Measurements from ENCODE around the gene FBXO40. TPM values are rescaled to one million over a fixed set of nuclear protein-coding genes. Genes with fewer than 3 reads are reported as not detected.
A peak's percentile ranks its signal among the peaks of the same experiment; 100 is the strongest.
"Not testable (repeated sequence)": the region's sequence is repeated elsewhere in the genome, so short reads cannot be mapped to it uniquely, and the experiment has no call there.

The FBXO40 gene, protein sequence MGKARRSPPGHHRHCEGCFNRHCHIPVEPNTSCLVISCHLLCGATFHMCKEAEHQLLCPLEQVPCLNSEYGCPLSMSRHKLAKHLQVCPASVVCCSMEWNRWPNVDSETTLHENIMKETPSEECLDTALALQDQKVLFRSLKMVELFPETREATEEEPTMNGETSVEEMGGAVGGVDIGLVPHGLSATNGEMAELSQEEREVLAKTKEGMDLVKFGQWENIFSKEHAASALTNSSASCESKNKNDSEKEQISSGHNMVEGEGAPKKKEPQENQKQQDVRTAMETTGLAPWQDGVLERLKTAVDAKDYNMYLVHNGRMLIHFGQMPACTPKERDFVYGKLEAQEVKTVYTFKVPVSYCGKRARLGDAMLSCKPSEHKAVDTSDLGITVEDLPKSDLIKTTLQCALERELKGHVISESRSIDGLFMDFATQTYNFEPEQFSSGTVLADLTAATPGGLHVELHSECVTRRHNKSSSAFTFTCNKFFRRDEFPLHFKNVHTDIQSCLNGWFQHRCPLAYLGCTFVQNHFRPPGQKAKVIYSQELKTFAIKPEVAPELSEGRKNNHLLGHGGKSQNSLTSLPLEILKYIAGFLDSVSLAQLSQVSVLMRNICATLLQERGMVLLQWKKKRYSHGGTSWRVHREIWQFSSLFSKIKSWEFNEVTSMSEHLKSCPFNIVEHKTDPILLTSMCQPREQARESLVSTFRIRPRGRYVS
- under 1 TPM; 0.03 to 0.10 (median 0.06) TPM for polyA plus RNA-seq (ENCODE audit: insufficient read depth in 1 of 5, insufficient read length in 5 of 5, low replicate concordance in 1 of 5)
- long read RNA-seq, donor 1, partial matches to known transcripts = 19 of 19 reads
- long read RNA-seq, donor 1, other reads (novel, unspliced or antisense) = 0 of 19 reads
- long read RNA-seq, donor 2 = 0 reads
- long read RNA-seq, donor 3 = 0 reads
- long read RNA-seq, donor 4 = 0 reads
- long read RNA-seq, donor 5 = 0 reads
- long read RNA-seq, donor 6 = 0 reads
- long read RNA-seq, donor 7 = 0 reads
- long read RNA-seq, donor 8 = 0 reads

DNA sequence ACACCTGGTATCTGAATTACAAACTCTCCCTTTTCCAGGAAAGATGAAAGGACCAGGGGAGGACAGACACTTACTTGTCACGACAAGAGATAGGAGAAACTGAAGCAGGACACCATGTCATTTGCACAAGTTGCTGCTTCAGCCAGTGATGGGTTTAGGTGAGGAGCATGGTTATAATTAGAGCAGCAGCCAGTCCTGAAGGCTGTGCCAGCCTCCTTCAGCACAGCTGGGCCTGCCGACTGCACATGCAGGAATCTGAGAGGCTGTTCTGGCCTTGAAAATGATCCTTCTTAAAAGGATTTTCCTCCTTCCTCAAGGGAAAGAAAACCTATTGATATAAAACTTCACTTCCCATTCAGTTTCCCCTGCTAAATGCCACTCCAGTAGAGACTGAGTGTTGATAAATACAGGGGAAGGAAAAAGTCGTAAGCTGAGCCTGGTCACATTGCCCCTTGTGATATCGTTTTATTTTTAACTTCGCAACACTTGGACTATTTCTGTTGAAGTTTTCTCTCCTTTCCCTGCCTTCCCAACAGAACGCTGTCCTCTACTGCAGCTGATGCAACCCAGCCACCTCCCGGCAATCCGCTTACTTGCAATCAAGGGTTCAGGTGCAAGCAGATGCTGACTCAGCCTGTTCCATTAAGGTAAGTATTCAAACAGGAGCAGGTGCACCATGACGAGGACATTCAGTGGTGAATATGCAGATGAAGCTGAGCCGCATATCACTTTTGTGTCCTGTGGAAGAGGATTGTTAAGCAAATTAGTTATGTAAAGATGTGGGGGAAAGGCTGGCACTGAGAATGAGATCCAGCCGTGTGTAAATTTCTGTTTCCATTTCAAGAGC lies at the start of gene FBXO40:
Gene FBXO40 (plus strand): TSS at position 524 of the 847 bp plus-strand sequence. CDS start 27,197 bp downstream, outside the sequence.
- no peak for DNase-seq

DNA sequence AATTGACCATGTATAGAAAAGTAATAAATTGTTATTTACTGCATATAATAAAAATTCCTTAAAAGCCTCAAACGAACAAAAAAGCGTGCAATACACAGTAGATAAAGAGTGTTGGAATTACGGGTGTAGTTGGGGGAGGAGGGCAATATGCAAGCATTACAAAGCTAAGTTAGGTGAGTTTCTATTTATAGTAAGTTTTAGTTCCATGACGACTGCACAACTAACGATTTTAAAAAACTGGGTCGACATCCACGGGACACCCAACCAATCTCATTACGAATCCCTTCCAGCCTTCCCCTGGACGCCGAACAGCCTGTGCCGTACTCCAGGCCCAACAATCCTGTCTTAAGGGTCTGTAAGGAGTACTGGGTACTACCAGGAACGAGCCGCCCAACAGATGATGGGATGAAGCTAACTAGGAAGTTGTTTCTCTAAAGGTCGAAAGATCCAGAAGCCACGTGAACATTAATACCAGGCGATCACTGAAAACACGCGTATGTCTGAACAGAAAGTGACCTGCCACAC lies 48.1 kb upstream of the FBXO40 start:
- DNase-seq = peak in 1 of 2 donors; percentile 5

DNA sequence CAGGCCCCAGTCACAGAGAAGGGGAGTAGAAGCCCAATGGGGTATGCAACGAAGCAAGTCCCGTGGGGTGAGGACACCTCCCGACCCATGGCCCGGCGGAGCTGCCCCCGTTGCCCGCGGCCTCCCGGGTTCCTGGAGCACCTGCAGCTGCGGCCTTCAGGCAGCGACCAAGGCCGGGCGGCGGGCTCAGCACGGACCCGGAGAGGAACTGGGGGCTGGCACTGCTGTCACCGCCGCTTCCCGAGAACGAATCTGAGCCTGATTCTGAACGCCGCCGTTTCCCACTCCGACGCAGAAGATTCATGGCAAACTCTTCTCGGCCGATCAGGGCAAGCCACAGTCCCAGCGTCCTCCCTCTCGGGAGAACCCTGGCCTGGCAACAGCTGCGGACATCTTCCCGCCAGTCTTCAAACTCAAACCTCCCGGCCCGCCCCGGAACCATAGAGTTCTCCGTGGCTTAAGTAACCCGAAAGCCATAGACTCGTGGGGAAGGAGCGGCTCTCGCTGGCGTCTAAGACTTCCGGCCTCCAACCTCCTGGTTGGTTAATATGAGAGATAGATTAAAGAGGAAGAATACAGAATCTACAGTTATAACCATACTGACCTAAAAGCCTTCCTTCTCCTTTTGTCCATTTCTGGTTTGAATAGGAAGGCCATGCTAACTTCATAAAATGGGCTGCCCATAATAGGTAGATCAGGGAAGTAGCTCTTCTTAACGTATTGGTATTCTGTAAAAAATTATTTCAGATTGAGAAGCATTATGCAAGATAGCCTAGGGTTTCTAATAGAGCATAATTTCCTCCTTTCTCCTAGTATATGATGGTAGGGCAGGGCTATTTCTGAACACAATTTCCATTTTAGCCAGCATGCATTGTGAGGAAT lies 47.4 kb upstream of the FBXO40 start, which contains the start of gene POLQ:
Gene POLQ (minus strand): TSS at position 415 of the 882 bp plus-strand sequence. CDS start 111 bp downstream, at position 304.
- DNase-seq = peak; percentile 89 to 91

DNA sequence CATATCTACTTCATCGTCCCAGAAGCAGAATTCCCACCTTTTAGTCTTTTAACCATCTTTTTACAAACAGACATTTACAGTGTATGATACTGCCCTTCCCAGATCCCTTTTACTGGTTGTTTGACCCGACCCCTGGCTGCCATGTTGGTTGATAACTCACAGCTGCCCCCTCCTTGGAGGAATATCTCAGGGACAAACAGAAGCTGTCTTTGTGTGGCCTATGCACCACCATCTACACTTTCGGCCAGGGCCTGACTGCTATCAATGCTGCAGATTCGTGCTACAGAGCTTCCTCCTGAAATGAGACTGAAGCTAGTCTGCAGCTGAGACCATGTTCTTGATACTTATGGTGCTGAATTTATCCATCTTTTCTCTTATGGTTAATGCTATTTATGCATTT lies 40.8 kb upstream of the FBXO40 start:
- DNase-seq = no peak

DNA sequence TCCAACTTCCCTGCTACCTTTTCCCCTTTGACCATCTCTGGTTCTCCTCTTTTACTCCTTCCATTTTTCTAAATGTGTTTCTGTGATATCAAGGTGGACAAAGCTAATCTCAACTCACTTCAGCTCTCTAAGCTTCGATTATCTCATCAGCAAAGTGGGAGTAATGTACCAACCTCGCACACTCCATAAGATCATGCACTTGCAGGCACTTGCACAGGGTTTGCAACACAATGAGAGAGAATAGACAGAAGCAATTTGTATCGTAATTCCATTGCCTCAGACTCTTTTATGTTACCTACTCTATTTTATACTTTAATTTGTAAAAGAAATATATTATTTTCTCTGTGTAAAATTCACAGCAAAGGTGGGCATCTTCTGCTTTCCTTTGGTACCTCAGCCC lies 40.4 kb upstream of the FBXO40 start:
- DNase-seq = no peak

DNA sequence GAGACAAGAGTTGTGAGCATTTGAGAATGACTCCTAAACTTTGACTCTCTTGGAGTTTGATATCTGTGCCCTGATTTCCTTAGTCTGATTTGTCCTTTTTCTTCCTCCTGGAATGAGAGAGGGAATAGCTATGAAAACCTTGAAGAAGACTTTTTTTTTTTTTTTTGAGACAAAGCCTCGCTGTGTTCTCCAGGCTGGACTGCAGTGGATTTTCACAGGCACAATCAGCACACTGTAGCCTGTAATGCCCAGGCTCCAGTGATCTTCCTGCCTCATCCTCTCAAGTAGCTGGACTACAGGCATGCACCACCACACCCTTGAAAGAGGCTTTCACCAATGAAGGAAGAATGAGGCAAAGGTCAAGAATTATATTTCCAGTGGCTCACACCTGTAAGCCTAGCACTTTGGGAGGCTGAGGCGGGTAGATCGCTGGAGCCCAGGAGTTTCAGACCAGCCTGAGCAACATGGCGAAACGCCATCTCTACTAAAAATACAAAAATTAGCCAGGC lies 35.7 kb upstream of the FBXO40 start:
- no peak for DNase-seq

DNA sequence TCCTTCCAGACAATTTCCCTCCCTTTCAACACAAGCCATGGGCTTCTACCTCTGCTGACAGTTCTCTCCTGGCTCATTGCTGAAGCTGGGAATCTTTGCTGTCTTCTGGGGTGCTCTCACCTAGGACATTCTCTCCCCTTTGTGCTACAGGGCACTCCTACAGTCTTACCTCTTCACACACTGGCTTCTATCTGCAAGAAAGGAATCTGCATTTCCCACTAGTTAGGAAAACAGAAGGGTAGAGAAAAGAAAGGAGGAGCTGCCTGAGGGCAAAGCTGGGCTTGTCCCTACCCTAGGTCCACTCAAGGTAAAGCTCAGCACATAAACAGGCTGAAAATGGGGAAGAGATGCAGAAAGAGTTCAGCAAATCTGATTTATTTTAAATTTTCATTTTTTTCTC lies 31.0 kb upstream of the FBXO40 start:
- no peak for DNase-seq

DNA sequence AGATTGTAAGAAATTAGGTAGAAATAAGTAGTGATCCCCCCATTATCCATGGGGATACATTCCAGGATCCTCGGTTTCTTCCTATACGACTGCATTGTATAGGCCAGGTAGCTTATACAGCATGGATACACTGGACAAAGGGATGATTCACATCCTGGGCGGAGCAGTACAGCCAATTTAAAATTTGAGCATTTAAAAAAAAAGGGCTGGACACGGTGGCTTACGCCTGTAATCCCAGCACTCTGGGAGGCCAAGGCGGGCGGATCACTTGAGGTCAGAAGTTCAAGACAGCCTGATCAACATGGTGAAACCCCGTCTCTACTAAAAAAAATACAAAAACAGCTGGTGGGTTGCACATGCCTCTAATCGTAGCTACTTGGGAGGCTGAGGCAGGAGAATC lies 26.4 kb upstream of the FBXO40 start:
- no peak for DNase-seq

DNA sequence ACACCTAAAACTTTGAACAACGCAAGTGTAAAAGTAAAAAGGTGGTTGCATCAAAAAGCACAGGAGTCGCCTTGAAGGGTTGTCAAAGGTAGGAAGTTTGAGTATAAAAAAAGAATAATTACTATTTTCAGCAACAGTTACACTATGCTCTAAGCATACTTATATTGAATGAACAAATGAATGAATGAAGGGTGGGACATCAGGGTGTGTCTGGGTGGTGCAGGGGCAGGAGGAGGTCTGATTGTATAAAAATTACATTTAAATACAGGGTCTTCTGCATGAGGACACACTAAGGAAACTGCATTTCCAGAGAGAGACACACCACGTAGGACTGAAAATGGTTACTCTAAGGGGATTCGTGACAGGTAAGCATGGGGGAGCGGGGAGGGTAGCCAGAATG lies 25.5 kb upstream of the FBXO40 start, which contains the start of gene ARGFX:
Gene ARGFX (plus strand): TSS at position 301 of the 400 bp plus-strand sequence. CDS start 2,765 bp downstream, outside the sequence.
- no peak for DNase-seq

DNA sequence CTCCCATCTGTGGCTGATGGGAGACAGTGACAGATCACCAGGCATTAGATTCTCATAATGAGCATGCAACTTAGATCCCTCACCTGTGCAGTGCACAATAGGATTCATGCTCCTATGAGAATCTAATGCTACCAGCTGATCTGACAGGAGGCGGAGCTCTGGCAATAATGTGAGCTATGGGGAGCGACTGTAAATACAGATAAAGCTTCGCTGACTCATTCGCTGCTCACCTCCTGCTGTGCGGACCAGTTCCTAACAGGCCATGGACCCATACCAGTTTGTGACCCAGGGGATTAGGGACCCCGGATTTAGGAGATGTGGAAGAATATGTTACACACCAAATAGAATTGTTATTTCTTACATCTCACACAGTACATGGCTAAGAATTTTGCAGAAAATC lies 18.7 kb upstream of the FBXO40 start:
- DNase-seq = no peak

DNA sequence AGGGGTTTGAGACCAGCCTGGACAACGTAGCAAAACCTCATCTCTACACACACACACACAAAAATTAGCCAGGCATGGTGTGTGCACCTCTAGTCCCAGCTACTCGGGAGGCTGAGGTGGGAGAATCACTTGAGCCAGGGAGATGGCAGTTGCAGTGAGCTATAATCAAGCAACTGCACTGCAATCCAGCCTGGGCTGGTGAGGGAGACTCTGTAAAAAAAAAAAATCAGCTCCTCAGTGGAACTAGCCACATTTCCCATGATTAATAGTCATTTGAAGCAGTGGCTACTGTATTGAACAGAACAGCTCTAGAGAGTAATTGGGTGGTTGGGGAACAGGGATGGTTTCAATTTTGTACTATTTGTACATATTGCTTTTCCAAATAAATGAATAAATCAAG lies 11.5 kb upstream of the FBXO40 start:
- DNase-seq = no peak

DNA sequence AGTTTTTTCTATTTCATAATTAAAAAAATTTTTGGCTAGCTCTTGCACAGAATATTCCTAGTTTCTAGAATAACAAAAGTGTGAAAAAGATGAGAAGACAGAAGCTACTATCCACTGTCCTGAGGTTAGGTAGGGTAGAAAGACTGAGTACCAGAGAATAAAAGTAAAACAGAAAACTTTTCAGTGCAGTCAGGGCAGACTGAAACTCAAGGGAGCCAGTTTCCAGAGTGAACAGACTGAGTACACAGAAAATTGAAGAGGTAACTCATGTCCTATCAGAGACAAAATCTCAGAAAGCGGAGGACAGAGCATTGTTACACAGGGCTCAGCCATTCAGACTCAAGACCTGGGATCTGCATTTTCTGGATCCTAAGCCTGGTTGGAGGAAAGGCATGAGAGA lies 8.8 kb upstream of the FBXO40 start:
- no peak for DNase-seq

DNA sequence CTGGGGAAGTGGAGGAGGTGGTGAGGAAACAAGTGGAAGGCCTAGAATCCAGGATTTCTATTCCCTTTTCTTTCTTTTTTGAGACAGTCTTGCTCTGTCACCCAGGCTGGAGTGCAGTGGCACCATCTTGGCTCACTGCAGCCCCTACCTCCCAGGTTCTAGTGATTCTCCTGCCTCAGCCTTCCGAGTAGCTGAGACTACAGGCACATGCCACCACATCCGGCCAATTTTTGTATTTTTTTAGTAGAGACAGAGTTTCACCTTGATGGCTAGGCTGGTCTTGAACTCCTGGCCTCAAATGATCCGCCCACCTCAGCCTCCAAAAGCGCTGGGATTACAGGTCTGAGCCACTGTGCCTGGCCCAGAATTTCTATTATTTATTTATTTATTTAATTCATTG lies 627 bp downstream of the FBXO40 start:
- DNase-seq = not testable (repeated sequence)

DNA sequence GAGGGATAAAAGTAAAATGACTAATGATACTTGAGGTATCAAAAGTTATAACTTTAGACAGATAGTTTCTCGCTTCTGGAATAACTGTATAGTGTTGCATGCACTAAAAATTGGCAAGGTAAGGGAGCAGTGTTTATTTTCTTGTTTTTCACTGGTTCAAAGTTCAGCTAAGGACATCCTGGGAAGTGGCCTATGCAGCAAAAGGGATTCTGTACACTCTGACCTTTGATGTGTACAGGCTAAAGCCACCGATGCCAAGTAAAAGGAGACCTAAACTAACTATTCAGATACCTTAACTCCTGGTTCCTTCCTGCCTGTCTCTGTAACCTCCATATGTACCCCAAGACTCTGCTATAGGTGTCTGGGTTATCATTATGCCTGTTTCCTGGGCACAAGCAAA lies 1.7 kb downstream of the FBXO40 start:
- no peak for DNase-seq

DNA sequence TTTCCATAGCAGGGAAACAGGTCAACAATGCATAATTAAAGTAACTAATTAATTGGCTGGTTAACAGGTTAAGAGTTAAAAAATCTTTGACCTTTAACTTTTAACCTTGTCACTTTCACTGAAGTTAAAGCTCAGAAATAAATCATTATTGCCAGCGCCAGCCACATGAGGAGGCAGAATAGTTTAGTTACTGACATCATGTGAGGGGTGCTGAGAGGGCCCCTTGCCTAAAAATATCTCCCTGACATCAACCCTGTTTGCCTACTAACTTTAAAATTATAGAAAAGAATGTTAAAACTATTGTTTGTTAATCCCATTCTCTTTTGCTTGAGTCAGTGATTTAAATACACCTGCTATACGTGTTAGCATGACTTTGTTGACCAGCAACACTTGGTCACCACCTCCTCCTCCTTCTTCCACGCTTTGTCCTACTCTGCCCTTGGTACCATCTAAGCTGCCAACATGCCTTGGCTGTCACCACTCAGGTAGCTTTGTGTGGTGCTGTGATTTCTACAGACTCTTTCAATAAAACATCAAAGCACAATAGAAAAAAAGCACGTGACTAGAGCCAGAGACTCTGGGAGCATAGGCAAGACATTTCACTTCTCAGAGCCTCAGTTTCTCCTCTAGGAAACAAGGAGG lies 2.7 kb downstream of the FBXO40 start:
- no peak for DNase-seq

DNA sequence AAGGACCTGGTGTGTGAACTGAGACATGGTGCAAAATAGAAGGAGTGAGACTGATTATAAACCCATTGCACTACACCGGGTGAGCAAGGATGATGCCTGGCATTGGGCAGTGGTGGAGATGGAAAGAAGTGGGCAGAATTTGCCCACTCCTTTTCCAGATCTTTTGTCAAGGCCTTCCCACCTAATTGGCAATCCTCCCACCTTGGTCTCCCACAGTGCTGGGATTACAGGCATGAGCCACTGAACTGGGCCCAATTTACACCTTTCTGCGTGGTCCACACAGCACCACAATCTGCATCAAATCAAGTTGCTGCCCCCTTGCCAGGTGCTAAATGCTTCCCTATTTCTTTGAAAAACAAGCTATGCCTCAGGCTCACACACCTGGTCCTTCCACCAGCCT lies 5.4 kb downstream of the FBXO40 start:
- no peak for DNase-seq

DNA sequence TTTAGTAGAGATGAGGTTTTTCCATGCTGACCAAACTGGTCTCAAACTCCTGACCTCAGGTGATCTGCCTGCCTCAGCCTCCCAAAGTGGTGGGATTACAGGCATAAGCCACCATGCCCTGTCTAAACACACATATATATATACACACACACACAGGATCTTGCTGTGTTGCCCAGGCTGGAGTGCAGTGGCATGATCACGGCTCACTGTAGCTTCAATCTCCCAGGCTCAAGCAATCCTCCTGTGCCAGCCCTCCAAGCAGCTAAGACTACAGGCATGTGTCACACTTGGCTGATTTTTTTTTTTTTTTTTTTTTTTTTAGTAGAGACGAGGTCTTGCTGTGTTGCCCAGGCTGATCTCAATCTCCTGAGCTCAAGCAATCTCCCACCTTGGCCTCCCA lies 6.7 kb downstream of the FBXO40 start:
- not testable (repeated sequence) for DNase-seq

DNA sequence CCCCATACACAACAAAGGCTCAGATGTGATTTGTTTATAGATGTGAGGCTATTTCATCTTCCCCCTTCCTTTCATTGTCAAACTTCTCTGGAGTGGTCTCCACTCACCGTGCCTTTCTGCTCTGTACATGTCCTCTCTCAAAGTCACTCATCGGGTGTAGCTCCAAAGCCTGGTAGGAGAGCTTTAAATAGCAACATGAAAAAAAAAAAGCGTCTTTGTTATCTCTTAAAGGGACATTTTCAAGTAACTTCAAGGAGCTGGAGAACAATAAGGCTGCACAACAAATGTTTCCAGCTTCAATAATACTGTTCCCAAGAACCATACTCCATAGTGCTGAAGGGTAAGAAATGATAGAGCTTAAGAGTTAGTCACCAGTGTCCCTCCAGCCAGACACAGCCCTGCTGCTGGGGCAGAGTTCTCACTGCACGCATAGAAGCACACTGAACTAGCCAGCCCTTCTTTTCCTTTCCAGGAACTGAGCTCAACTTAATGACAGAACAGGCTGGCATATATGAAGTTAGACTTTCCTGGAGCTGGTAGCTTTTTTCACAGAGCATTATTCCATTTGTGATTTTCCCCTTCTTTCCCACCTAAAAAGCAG lies 8.1 kb downstream of the FBXO40 start:
- no peak for DNase-seq

DNA sequence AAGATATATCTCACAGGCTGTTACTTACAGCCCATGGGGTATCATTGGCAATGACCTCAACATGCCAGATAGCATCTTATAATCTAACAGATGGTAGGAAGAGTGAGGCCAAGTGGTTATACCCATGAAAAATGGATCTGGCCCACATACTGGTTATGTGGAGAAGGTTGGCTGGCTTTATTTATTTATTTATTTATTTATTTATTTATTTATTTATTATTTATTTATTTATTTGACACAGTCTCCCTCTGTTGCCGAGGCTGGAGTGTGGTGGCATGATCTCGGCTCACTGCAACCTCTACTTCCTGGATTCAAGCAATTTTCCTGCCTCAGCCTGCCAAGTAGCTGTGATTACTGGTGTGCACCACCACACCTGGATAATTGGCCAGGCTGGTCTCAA lies 11.6 kb downstream of the FBXO40 start:
- DNase-seq = no peak

All from right lung (tissue), 10 donors.